22Rv1 (cell line): ENCODE results near the gene EFCAB5.

Experiments
- H3K27ac ChIP-seq: fragments of 450-650 bp; 2 replicates; pipeline ENCODE4 v1.5.1; 2017
- CTCF ChIP-seq: fragments of 450-650 bp; IDR thresholded peaks from 2 replicates; pipeline ENCODE4 v1.5.1; 2017; ENCODE audit warnings: mild to moderate bottlenecking
- ZFX ChIP-seq: fragments of 450-650 bp; IDR thresholded peaks from 2 replicates; pipeline ENCODE4 v1.6.1; 2017; ENCODE audit warnings: antibody characterized with exemption, borderline replicate concordance

Gene EFCAB5

GRCh38 chr17:30151471-30151870 lies 210.0 kb downstream of the EFCAB5 start:
- H3K27ac ChIP-seq, result no peak overlapping the region
- TF ChIP-seq ZFX (no peak), CTCF (no peak)

- no peak overlapping the region for H3K27ac ChIP-seq
- no peak for TF ChIP-seq CTCF
- TF ChIP-seq ZFX, result no peak
Observed at GRCh38 chr17:30153463-30153862, 212.0 kb downstream of the EFCAB5 start.

- H3K27ac ChIP-seq, result no peak overlapping the region
- TF ChIP-seq ZFX (no peak), CTCF (no peak)
Observed at GRCh38 chr17:30155389-30155788, 214.0 kb downstream of the EFCAB5 start.
